DMS 273 (cell line): ENCODE measurements around the gene VPS39.

ENCODE experiments used
- DNase-seq: peaks from one replicate; lab custom pipeline; 2025; ENCODE audit not compliant: unreplicated experiment; lab: John Stamatoyannopoulos, UW

VPS39 gene

DNA sequence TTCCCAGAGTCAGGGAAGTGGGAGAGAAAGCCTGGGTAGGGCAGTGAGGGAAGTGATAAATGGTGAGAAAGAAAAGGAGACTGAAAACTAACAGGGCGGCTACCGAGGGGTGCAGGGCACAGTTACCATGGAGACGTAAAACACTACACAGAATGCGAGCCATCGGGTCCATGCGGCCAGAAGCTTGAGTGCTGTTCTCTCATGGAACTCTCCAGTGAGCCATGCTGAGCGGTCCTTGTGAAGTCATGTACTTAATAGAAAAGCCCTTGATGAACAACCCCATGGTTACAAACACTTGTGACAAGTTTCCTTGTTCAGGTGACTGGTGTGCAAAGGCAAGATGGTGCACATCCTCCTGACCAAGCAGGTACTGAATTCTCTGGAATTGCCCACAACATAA, 48.0 kb downstream of the VPS39 start:
- DNase-seq, result no peak

DNA sequence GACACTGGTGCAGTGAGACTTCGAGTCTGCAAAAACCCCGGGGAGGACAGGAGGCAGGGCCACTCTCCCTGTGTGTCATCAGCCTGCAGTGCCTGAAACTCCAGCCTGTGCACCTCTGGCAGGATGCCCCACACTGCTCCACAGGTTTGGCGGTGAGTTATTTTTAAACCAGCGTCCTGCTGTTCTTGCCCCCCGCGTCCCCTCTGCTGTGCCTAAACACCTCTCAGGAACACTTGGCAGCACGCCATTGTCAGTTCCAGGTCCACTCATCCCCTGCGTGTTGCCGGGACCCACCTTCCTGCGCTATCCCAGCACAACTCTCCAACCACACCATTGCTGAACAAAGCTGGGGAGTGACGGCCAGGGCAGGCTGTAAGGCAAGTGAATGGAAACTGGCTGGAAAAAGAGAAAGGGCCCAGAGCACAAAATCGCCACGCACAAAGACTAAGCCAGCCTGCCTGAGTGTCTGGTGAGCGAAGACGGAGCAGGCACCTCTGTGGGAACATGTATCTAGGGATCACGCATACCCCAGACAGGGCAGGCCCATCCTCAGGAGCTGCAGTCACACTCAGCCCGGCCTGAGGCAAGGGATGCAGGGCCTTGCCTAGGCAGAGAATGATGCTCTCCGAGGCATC, 48.6 kb downstream of the VPS39 start:
- no peak for DNase-seq

DNA sequence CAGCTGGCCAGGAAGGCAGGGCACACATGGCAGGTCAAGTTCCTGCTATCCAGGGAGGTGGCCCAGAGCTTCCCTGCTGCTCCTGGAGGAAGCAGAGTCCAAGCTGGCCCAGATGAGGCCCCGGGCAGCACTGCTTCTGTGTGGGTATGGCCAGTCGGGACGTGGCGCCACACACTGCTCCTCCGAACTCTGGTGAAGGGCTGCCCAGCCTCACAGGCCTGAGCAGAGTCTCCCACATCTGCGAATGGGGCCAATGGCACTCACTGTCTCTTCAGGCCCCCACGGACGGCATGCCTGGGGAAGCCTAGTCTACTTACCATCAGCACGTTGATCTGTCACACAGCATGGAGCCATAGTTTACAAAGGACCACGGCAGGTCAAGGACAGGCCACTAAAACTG, 49.2 kb downstream of the VPS39 start:
- no peak for DNase-seq

DNA sequence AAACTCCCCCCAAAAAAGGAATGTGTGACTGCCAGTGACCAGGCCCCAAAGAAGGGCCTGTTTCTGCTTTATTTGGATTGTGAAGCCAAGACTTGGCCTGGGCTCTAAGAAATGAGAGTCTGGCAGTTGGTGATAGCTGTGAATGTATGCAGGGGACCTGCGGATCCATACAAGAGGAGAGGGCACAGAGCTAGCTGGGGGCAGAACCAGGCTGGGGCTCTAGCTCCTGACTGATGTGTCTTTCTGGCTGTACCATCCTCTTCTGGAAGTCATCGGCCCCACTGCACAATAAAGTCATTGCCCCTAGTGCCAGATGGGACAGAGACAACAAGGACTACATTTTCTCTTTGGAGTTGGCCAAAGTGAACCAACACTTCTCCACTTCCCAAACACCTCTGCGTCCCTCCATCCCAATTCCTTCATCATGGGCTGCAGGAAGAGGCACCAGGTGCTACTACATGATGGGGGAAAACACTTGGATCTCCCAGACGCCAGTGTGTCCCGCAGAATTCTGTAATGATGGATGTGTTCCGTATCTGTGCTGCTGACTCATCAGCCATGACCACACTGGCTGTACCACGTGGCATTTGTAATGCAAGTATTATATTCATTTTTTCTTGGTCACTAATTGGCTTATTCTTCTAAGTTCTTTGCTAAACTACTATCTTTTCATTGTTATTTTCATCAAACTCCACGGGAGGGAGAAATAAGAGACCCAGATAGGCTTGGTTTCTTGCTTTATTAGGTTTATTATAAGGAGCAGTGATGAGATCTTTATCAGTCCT, 49.9 kb downstream of the VPS39 start:
- no peak for DNase-seq

DNA sequence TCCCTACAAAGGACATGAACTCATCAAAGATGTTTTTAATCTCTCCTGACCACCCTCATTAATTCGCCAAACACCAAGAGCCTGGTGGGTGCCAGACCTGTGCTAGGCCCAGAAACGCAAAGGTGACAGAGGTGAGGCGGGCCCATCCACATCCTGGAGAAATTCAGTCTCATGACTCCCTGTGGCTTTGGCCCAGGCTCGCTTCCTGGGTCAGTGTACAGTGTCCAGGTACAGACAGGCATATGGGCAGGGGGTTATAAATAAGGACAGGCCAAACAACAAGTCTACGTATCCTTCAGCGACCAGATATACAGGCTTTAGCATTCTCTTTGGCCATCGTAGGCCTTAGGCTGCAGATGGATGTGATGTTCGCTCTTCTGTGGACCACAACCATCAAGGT, 50.7 kb downstream of the VPS39 start:
- DNase-seq, result no peak

DNA sequence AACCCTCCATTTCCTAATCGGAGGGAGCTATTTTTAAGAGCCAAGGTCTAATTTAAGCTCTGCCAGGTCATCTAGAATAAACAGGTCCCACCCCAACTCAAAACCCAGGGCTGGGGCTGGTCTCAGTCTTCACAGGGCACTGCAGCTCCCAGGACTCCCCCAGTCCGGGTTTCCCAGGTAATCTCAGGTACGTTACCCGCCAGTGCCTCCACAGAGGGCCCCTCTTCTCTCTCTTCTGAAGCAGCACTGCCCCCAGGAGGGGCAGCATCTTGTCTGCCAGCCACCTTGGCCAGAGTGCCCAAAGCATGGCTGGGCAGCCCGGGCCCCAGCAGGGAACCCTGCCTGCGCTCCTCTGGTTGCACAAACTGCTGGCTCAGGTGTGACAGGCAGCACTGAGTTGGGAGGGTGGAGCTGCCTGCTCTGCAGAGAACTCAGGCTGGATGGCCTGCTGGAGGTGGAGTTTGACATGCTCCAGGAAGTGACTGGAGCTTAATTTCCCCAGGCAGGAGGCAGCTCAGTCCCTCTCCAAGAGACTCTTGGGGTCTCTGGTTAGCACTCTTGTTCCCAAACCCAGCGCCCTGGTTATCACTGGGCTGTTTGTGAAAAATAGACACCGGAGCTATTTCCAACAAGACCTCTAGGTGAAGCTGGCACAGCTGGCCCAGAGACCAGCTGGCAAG, 51.7 kb downstream of the VPS39 start, which contains the start of gene PLA2G4F:
Gene PLA2G4F (minus strand): TSS at position 394 of the 680 bp plus-strand sequence. CDS start 87 bp downstream, at position 307.
- peak; percentile 39 for DNase-seq

DNA sequence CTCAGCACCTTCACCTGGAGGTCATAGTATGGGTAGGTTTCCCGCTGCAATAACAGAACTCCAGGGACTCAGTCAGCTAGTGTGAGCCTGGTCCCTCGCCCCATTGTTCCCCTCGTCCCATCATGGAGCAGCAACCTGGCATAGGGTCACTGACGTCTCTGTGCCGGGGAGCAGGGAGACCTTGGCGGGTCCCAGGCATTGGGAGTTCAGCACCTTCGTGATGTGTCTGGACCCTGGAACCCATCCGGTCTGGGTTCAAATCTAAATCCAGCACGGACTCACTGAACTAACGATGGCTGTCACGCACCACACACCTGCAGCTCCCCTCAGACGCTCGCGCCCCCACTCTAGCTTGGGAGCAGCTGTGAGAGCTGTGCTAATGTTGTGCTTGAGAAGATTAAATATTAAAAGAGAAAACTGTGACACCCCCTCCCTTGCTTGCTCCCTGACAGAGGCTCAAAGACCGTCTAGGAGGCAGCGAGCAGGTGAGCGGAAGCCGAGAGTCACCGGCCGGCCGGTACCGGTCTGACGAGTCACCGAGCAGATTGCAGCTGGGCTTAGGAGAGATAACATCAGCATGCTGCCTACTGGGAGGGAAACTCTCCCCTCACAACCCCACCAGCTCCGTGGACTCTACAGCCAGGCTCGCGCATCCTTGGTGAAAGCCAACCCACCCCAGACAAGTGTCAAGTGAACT, 52.4 kb downstream of the VPS39 start:
- DNase-seq, result no peak

DNA sequence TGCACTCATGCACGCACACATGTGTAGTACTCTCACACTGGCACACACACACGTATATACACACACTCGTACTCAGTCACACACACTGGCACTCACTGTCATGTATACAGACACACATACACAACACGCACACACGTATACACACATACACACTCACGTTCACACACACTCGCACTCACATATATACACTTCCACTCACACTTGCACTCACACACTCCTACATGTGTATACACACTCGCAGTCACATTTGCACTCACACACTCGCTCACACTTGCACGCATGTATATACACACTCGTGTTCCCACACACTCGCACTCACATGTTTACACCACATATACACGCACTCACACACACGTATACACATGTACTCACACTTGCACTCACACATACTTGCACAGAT, 53.1 kb downstream of the VPS39 start:
- no peak for DNase-seq

DNA sequence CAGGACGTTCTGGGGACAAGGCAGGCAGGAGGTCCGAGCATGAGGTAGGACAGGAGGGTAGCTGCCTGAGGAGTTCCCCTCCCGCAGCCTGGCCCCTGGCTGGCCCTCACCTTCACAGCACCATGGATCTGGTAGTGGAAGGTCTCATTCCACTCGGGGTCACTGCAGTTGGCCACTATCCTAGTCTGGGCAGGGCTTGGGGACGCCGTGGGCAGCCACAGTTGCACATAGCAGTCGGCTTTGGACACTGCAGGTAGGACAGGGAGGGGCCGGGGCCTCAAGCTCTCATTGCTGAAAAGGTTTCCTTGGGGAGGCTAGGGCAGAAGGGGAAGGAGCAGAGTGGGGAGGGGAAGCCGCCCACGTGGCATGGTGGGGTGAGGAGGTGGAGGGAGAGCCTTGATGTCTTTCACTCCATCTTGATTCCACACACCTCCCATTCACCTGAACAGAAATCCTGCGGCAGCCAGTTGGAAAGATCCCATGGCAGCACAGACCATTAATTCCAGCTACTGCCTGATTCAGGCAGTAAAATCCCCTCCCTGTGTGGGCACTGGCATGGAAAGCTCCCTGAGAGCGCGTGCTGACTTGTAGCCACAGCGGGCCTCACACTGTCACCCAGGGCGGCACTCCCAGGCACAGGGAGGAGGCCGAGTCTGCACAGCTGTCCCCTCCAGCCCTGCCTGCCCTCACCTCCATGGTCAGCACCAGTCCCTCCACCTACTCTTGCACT, 53.7 kb downstream of the VPS39 start:
- DNase-seq, result peak; percentile 4

DNA sequence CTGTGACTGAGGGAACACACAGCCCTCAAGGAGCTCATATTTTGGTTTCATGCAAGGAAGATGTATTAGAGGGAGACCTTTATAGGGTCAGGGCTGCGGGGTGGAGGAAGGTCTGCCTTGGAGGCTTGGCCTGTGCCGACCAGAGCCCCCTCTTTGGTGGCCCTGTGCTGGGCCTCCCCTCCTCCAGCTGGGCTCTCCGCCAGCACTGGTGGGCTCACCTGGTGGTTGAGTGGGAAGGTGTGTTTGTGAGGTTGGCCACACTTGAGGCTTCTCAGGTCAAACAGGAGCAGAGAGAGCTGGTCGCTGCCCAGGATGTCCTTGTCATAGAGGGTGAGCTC, 54.3 kb downstream of the VPS39 start:
- no peak for DNase-seq

DNA sequence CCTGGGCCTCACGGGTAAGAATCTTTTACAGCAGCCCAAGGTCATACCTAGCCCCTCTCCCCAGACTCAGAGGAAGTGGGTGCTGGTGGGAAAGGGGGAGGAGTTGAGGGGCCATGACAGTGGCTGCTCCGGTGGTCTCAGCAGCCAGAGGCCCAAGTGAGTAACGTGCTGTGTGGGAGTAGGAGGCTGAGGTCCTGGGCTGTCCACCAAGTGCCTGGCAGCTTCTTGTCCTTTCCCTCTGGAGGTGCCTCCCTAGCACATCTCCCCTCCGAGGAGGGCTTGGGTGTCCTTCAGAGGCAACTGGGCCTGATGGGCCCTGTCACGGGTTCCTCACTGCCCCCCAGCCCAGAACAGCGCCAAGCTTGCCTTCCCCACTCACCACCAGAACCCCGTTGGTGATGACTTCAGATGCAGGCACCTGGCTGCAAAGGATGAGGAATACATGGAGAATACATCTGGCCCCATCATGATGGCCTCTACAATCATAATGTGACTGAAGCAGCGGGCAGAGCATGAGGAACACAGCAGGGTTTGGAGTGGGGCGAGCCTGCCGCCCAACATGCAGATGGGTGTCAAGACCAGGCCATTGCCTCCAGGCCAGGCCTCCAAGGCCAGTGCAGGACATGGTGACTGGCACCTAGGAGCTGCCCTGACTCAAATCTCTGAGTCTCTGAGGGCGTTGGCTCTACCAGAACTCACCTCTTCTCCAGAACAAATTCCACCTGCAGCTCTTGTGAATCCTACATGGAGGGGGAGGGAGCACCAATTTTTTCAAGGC, 55.0 kb downstream of the VPS39 start:
- no peak for DNase-seq

DNA sequence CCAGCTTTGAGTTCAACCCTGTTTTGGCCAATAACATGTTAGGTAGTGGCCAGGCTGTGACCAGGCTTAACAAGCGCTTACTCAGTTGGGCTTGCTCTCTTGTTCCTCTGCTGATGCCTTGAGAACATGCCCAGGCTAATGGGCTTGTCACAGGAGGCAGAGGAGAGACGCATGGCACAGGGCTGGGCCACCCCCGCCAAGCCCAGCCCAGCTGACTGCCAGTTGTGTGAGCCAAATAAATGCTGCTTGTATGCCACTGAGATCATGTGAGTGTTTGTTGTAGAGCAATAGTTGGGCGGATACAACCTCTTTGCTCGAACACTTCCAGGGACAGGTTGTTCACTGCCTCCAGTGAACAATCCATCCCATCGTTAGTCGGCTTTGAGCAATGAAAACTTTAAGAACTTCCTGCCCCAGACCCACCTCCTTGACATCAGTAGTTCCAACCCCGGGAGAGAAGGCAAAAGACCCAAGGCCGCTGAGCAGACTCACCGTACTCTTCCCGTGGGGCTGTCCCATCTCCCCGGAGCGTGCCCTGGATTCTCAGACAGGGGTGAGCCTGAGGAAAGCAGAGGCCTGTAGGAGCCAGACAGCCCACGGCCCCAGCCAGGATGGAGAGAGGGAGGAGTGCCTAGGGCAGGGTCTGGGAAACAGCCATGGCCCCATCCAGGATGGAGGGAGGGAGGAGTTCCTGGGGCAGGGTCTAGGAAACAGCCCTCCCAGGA, 55.7 kb downstream of the VPS39 start:
- DNase-seq, result no peak

DNA sequence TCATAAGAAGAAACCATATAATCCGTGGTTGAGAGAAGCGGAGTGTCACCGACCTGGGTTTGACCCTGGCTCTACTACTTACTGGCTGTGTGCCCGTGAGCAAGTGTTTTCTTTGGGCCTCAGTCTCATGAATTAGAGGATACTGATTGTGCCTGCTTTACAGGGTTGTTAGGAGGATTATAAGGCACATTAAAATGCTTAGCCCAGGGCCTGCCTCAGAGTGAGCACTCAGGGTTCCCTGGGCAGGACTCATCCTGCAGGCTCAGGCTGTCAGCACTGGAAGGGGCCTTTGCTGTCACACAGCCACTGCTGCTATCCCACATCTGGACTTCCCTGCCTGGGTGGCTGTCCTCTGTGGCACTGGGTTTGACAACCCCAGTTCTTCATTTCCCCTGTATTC, 56.4 kb downstream of the VPS39 start:
- DNase-seq, result no peak

DNA sequence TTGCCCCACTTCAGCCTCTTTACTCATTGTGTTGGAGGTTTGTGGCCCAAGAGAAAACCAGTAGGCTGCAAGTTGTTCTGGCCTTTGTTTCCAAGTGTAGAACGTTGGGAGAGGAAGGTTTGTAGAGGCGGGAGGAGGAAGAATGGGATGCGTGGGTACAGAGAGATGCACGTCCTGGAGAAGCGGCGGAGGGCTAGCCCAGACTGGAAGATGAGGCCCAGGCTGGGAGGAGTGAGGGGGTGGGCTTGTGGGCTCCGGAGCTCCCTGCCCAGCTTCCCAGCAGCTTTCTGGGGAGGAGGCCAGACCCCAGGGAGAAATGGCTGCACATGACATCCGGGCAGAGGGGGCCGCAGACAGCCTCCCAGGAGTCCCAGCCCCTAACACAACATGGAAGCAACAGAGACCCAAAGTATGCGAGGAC, 57.0 kb downstream of the VPS39 start:
- DNase-seq, result no peak

DNA sequence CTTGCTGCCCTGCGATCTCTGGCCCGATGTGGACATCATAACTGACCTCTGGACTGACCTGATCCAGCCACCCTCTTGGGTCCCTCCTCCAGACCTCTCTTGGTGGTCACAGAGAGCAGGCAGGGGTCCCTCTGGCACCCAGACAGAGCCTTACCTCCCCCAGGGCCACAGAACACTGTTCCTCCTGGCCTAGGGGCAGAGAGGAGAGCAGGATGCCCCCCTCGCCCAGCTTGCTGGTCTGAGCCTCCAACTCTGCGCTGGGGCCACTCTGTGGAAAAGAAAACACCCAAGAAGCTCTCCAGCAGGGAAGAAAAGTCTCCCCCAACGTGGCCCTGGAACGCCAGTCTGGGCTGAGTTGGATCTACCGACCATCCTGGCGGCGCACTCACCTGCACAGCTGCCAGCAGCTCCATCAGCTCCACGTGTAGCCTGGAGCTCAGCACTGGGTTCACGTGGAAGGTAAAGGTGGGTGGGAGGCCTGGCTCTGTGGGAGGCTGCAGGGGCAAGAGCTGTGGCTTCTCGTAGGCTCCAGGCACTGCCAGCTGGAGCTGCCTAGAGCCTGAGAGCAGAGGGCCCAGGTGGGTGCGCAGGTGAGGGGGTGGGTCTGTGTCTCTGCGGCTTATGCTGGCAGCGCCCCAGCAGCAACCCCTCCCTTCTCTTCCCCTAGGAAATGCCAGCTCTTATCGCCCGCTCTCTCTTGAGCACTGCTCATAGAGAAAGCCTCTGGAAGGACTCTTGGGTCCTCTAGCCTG, 57.7 kb downstream of the VPS39 start:
- DNase-seq, result no peak

DNA sequence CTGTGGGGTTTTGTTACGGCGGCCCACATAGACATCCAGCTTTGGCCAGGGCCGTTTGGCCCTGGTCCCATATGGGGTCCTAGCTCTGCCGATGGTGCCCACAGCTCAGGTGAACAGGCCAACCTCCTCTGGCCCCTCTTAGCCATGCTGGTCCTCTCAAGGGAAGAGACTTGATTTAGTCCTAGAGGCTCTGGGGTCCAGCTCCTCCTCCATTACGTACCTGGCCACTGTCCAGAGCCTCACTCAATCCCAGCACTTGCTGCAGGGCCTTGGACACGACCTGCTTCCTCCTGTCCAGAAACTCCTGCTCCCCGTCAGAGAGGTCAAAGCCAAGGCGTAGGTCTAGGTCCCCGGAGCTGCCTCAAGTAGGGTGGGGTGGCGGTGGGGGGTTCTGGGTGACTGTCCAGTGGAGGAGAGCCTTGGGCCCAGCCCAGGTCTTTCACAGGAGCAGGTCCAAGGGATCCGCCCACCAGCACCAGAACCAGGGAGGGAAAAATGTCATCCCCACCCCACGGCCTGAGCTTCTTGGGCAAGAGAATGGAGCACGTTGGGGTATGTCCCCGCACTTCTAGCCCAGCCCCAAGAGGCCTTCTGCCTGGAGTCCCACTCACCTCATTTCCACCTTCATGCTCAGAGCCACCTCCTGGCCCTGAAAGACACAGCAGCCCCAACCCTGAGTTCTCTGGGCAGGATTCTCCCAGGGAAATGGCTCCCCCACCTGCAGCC, 58.4 kb downstream of the VPS39 start:
- DNase-seq, result no peak

DNA sequence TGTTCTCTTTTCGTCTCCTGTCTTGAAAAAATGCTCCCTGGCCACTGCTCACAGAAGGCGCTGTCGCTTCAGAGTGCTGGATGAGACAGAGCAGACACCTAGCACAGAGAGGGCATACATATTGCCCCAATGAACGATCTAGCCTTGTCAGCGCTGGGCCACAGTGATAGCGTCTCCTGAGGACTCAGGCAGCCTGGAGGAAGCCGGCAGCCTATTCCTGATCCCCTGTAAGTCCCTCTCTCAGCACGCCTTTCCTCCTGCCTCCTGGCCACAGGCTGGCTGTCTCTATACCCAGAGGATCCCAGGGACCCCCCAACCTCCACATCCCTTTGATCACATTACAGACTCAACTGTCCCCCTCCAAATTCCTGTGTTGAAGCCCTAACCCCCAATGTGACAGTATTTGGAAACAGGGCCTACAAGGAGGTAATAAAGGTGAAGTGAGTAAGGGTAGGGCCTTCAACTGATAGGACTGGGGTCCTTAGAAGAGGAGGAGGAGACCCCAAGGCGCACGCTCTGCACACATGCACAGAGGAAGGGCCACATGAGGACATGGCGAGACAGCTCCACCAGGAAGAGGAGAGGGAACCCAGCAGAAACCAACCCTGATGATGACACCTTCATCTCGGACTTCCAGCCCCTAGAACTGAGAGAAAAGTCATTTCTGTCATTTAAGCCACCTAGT, 59.2 kb downstream of the VPS39 start:
- DNase-seq, result no peak

DNA sequence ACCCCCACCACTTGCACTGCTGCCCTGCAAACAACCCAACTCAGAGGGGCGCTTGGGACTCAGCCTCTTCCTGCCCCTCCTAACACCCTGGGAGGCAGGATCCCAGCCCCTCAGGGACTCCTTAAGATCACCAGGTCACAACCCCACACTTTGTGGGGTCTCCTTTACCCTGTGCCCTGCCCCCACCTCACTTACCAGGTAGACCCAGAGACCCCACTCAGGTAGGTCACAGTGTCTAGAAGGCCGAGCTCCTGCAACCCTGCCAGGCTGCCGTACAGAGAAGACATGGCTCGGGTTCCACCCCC, 60.7 kb downstream of the VPS39 start:
- no peak for DNase-seq
